GM12874 (cell line): ENCODE data around the gene RBMS2.

Source experiments
- TF ChIP-seq, protein P1 (sequence below): IDR thresholded peaks from 2 replicates; pipeline ENCODE4 v1.5.1; 2011; ENCODE audit warnings: low read depth, mild to moderate bottlenecking, control low read depth, low read length, moderate library complexity; ENCODE audit not compliant: insufficient read depth

Gene RBMS2

DNA sequence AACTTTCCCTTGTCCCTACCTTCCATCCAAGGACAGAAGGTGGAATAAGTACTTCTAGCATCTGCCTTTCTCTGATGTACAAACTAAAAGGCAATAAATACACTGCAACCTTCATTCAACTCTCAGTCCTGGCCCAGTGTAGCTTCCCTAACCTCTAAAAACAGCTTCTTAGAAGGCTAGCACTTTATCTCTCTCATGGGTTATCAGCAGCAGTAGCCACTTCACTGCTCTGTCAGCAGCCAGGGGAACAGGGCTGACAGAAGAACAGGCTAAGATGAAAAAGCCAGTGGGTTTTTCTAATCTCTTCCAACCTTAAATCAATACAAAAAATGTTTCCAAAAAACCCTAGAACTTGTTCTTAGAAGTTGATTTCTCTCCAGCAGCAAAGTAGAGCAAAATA lies 95.3 kb downstream of the RBMS2 start:
- TF ChIP-seq, protein P1, sequence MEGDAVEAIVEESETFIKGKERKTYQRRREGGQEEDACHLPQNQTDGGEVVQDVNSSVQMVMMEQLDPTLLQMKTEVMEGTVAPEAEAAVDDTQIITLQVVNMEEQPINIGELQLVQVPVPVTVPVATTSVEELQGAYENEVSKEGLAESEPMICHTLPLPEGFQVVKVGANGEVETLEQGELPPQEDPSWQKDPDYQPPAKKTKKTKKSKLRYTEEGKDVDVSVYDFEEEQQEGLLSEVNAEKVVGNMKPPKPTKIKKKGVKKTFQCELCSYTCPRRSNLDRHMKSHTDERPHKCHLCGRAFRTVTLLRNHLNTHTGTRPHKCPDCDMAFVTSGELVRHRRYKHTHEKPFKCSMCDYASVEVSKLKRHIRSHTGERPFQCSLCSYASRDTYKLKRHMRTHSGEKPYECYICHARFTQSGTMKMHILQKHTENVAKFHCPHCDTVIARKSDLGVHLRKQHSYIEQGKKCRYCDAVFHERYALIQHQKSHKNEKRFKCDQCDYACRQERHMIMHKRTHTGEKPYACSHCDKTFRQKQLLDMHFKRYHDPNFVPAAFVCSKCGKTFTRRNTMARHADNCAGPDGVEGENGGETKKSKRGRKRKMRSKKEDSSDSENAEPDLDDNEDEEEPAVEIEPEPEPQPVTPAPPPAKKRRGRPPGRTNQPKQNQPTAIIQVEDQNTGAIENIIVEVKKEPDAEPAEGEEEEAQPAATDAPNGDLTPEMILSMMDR, result no peak

DNA sequence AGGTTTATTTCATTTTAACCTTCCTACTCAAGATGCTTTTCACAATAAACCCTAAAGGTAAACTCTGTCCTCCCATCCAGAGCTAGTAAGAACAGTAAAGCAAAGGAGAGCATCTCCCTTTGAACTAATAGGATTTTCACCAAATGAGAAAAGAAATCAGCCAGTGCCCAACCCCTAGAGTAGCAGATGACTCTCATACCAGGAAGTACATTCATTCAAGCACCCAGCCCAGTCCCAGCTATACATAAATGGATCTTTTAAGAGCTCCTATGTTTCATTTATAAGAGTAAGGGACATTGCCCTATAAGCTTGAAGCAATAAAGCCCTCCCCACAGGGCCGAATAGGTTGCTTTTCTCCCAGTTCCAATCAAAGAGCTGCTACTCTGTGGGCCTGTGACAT lies 100.9 kb downstream of the RBMS2 start:
- TF ChIP-seq, protein P1, result no peak

DNA sequence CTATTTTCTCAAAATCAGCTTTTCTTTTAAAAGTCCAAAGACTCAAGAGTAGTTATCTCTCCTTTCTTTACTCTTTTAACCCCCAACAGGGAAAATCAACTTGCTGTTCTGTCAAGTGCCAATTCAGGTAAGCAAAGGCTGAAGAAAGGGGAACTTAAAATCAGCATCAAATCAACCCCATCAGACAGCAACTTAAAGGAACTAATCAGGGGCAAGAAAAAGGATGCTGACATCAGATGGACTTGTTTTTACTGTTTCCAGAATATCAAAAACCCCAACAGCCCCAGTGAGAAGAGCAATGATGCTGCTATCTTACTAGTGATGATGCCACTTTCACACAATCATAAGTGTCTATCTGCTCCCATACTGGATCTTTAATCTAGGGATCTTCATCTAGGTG lies 105.1 kb downstream of the RBMS2 start:
- TF ChIP-seq, protein P1, result no peak

DNA sequence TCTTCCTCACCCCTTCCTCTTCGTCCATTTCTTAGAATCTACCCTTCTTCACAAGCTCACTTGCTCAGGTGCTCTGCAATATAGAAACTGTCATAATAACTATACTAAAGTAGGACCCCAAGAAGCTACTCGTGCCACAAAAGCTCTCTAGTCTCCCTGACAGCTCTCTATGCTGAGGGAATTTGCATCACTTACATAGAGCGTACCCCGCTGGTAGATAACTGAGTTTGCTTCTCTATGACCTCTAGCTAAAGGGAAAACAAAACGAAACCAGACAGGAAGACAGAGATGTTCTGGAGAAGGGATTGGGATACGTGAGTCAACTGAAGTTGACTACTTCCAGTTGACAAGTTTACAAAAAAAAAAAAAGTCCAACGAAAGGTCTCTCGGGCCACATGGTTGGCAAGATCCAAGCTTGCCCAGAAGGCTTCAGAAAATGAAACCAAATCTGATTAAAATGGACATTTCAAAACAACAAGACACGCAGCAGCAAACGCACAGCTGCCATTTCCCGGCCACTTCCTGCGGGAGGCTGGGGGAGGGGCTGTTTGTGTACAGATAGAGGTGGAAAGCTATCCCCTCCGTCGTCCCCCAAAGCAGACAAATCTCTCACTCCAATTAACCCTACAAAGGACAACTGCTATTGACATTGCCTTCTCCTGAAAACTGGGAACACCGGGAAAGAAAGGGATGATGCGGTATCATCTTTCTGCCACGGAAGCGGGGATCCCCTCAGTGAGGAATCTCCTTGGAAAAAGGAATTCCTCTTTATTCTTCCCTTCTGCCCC lies 107.2 kb downstream of the RBMS2 start:
- TF ChIP-seq, protein P1, result no peak

DNA sequence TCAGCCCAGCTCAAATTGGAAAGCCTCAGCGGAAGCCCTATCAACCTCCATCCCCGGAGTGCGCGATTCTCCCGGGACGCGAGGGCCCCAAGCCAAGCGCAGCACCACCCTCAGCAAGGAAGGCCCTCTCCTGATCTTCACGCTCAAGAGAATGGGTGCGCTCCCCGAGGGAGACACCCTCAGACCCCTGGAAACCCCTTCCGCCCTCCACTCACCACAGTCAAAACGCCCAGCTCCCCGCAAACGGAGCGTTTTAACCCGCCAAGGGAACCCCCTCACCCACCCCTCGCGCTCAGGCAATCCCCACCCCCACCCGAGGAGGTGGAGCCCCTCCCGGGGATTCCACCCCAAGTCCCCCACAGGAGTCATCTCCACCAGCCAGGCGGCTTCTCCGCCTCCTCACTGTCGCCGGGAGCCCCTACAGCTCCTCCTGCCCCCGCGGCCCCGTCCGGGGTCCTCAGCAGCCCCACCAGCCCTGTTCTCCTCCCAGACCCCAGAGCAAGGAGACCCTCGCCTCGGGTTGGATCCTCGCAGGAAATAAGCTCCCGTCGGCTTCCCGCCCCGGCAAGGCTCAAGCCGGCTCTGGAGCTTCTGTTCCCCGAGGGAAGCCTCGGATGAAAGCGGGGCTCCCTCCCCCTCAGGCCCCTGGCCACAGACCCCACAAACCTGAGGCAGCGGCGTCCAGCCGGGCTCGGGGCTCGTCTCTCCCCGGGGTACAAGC lies 108.0 kb downstream of the RBMS2 start:
- TF ChIP-seq, protein P1, result no peak

DNA sequence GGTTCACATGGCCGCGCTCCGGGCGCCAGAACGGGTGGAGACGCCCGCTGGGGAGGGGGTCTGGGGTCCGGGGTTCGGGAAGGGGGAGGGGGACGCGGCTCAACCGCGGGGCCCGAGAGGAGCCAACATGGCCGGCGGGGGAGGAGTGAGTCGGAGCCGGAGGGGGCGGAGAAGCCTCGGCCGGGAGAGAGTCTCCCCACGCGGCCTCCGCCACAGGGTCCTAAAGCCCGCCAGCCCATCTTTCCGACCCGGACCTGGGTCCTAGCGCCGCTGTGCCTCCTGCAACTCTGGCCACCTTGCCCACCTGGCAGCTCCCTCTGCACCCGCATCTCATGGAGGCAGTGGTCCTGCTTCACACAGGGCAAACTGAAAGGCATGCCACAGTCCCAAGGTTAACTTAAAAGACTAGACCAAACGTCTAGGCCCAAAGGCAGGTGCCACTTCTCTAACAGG lies 108.6 kb downstream of the RBMS2 start, which contains the start of gene BAZ2A:
BAZ2A (minus strand) TSS at position 147 of the 453 bp plus-strand sequence. CDS start 12,796 bp downstream, outside the sequence.
- TF ChIP-seq, protein P1, result no peak
